Panc1 (cell line): ENCODE data around the gene CLDN5. TPM values are rescaled to one million over a fixed set of nuclear protein-coding genes. Genes with fewer than 3 reads are reported as not detected.
A peak's percentile ranks its signal among the peaks of the same experiment; 100 is the strongest.

Source experiments
- ATAC-seq: fragments of 200-7000 bp; cut with Tn5 transposase; 2 replicates; pipeline ENCODE4 v1.9.1; 2020; ENCODE audit warnings: mild to moderate bottlenecking, moderate library complexity
- BruUV-seq: library from RNA; stranded (reverse); fragments of 400-500 nt; replicated peaks from 2 replicates; lab custom pipeline; 2021; lab: Mats Ljungman, UMichigan
- CTCF ChIA-PET: fragments of 300-600 bp; sonication (Branson Sonifier 250); formaldehyde crosslinking; loops from one replicate; lab custom pipeline; 2022; ENCODE audit warnings: antibody characterized with exemption; lab: Charles Lee
- POLR2A ChIA-PET: fragments of 300-600 bp; sonication (Branson Sonifier 250); formaldehyde crosslinking; loops from one replicate; lab custom pipeline; 2022; ENCODE audit warnings: antibody characterized with exemption; lab: Charles Lee
- DNase-seq: peaks from one replicate; pipeline ENCODE4 v3.0.0-alpha.2; 2010; ENCODE audit warnings: low read depth, low spot score
- H3K27ac ChIP-seq: 2 replicates; pipeline ENCODE4 v1.5.1; 2011; ENCODE audit warnings: mild to moderate bottlenecking, low read length, inconsistent platforms
- H3K27me3 ChIP-seq: fragments of 200-500 bp; sonication (Bioruptor generic); 2 replicates; pipeline ENCODE4 v1.6.0; 2014; ENCODE audit warnings: low read length, inconsistent platforms; ENCODE audit not compliant: control insufficient read depth, insufficient read depth
- H3K36me3 ChIP-seq: fragments of 200-500 bp; sonication (Bioruptor generic); 2 replicates; pipeline ENCODE4 v1.5.1; 2014; ENCODE audit warnings: inconsistent platforms, mild to moderate bottlenecking, low read length, moderate library complexity; ENCODE audit not compliant: control insufficient read depth, insufficient read depth
- H3K4me1 ChIP-seq: 2 replicates; pipeline ENCODE4 v1.5.1; 2011; ENCODE audit warnings: inconsistent platforms, mild to moderate bottlenecking, low read length, moderate library complexity; ENCODE audit not compliant: control insufficient read depth, insufficient read depth
- H3K4me3 ChIP-seq, 2 experiments: 2 replicates each; pipeline ENCODE4 v1.5.1; 2011 to 2012; ENCODE audit warnings: low read depth in 2 of 2, low read length in 2 of 2, mild to moderate bottlenecking in 2 of 2, inconsistent platforms in 1 of 2, moderate library complexity in 1 of 2
- H3K9me3 ChIP-seq: fragments of 200-500 bp; sonication (Bioruptor generic); 2 replicates; pipeline ENCODE4 v1.5.1; 2014; ENCODE audit warnings: low read depth, mild to moderate bottlenecking, inconsistent platforms, low read length, moderate library complexity; ENCODE audit not compliant: control insufficient read depth, insufficient read depth
- POLR2AphosphoS5 ChIP-seq: IDR thresholded peaks from 2 replicates; pipeline ENCODE4 v1.6.1; 2012; ENCODE audit warnings: mild to moderate bottlenecking, low read depth, low read length, moderate library complexity
- SIN3A ChIP-seq: IDR thresholded peaks from 2 replicates; pipeline ENCODE4 v1.6.1; 2012; ENCODE audit warnings: low read depth, mild to moderate bottlenecking, low read length, moderate library complexity, borderline replicate concordance; ENCODE audit not compliant: insufficient read depth
- TCF7L2 ChIP-seq: IDR thresholded peaks from 2 replicates; pipeline ENCODE4 v1.6.1; 2011; ENCODE audit warnings: mild to moderate bottlenecking, low read depth, low read length, inconsistent platforms
- in situ Hi-C: cut with HindIII; loops from 2 replicates; pipeline ENCODE4 v1.10.0; 2016; ENCODE audit warnings: low sequenced_read_pairs, low pct_unique_long_range_greater_than_20kb
- intact Hi-C: fragments of 100-400 bp; cut with micrococcal nuclease; formaldehyde crosslinking; loops from one replicate; pipeline ENCODE4 v1.10.0; 2022; ENCODE audit not compliant: unreplicated experiment
- total RNA-seq: library from RNA; stranded (reverse); gene quantifications from one replicate; pipeline ENCODE4 v1.2.1, GENCODE V29; 2021; ENCODE audit not compliant: unreplicated experiment
- TF ChIP-seq, protein P1 (sequence below), 2 experiments: IDR thresholded peaks; 2 replicates each; pipeline ENCODE4 v1.6.1; 2011 to 2012; ENCODE audit warnings: low read depth in 2 of 2, control low read depth in 1 of 2, low read length in 1 of 2, mild to moderate bottlenecking in 1 of 2, moderate library complexity in 1 of 2; ENCODE audit not compliant: insufficient read depth in 1 of 2
- TF ChIP-seq, protein P2 (sequence below): fragments of 450-650 bp; IDR thresholded peaks from 2 replicates; pipeline ENCODE4 v1.5.1; 2017; ENCODE audit warnings: mild to moderate bottlenecking

CLDN5 gene
- total RNA-seq, 1 experiment from 2014 or later, result 0.18 TPM

DNA sequence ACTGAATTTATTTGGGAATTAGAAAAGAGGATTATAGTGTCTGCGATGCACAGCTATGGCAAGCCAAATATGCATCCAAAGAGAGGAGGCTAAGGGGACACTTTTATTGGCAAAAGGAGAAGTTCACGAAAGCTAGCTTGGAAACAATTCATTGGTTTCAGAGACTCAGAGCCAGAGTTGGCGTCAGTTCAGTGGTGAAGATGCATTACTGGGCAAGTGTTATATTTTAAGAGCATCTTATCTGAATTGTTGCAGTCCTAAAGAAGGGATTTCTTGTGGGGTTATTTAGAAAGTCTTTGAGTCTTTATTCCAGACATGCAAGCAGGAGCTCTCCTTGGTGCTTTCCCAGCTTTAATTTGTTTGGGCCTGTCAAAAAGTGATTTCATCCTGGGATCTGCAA is 15.0 kb downstream of the CLDN5 start:
- TF ChIP-seq, protein P1, sequence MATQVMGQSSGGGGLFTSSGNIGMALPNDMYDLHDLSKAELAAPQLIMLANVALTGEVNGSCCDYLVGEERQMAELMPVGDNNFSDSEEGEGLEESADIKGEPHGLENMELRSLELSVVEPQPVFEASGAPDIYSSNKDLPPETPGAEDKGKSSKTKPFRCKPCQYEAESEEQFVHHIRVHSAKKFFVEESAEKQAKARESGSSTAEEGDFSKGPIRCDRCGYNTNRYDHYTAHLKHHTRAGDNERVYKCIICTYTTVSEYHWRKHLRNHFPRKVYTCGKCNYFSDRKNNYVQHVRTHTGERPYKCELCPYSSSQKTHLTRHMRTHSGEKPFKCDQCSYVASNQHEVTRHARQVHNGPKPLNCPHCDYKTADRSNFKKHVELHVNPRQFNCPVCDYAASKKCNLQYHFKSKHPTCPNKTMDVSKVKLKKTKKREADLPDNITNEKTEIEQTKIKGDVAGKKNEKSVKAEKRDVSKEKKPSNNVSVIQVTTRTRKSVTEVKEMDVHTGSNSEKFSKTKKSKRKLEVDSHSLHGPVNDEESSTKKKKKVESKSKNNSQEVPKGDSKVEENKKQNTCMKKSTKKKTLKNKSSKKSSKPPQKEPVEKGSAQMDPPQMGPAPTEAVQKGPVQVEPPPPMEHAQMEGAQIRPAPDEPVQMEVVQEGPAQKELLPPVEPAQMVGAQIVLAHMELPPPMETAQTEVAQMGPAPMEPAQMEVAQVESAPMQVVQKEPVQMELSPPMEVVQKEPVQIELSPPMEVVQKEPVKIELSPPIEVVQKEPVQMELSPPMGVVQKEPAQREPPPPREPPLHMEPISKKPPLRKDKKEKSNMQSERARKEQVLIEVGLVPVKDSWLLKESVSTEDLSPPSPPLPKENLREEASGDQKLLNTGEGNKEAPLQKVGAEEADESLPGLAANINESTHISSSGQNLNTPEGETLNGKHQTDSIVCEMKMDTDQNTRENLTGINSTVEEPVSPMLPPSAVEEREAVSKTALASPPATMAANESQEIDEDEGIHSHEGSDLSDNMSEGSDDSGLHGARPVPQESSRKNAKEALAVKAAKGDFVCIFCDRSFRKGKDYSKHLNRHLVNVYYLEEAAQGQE (IDR thresholded peaks at IDR 0.05; ENCODE audit: insufficient read depth in 1 of 2, low read depth in 2 of 2, low read length in 1 of 2), result 0 out of 4 replicates have a peak, but pooled peaks of 1 of the 2 experiments have one; percentile 20
- TF ChIP-seq, protein P2, sequence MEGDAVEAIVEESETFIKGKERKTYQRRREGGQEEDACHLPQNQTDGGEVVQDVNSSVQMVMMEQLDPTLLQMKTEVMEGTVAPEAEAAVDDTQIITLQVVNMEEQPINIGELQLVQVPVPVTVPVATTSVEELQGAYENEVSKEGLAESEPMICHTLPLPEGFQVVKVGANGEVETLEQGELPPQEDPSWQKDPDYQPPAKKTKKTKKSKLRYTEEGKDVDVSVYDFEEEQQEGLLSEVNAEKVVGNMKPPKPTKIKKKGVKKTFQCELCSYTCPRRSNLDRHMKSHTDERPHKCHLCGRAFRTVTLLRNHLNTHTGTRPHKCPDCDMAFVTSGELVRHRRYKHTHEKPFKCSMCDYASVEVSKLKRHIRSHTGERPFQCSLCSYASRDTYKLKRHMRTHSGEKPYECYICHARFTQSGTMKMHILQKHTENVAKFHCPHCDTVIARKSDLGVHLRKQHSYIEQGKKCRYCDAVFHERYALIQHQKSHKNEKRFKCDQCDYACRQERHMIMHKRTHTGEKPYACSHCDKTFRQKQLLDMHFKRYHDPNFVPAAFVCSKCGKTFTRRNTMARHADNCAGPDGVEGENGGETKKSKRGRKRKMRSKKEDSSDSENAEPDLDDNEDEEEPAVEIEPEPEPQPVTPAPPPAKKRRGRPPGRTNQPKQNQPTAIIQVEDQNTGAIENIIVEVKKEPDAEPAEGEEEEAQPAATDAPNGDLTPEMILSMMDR, result no peak
- POLR2A ChIA-PET, result no interaction called here
- H3K9me3 ChIP-seq, result no peaks in the 10 kb centered on the region
- no peak overlapping the region for H3K4me3 ChIP-seq
- no peak for ATAC-seq
- no TSS peak for BruUV-seq
- in situ Hi-C loops (no loop called here), intact Hi-C loops (no loop called here)
- no peaks in the 10 kb centered on the region for H3K4me1 ChIP-seq
- no peaks in the 10 kb centered on the region; the same call in 1 of the 2 replicates for H3K36me3 ChIP-seq
- H3K27me3 ChIP-seq, result no peaks in the 10 kb centered on the region
- no peak overlapping the region for H3K27ac ChIP-seq
- CTCF ChIA-PET, result no interaction called here
- no peak for DNase-seq

DNA sequence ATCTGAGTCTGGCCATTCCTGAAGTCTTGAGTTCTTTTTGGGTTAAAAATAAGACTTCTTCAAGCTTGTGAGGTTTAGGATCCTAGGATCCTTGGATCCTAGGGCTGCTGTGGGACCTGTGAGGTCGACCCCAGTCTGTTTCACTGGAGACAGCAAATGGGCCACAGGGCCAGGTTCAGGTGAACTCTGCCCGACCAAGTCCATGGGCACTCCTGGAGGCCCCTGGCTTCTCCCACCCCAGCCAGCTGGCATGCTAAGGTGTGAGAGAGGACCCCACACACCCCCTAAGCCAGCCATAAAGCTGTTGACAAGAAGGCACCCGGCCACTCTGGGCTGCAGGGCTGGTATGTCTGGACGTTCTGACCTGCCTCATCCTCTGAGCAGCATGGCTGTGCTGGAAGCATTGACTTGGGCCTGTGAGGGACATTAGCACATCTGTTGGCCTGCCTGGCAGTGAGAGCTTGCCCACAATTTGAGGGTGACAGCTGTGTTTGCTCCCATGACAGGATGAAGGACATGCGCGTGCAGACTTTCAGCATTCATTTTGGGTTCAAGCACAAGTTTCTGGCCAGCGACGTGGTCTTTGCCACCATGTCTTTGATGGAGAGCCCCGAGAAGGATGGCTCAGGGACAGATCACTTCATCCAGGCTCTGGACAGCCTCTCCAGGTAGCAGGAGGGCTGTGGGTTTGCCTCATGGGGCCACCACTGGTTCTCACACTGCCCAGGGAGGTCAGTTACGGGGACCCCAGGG is 16.0 kb downstream of the CLDN5 start:
- in situ Hi-C loops (no loop called here), intact Hi-C loops (no loop called here)
- ATAC-seq (no peak), DNase-seq (no peak)
- H3K36me3 ChIP-seq, result no peaks in the 10 kb centered on the region; the same call in 1 of the 2 replicates
- H3K9me3 ChIP-seq, result no peaks in the 10 kb centered on the region
- no peaks in the 10 kb centered on the region for H3K27me3 ChIP-seq
- ChIA-PET CTCF (no interaction called here), POLR2A (no interaction called here)
- H3K4me1 ChIP-seq, result no peaks in the 10 kb centered on the region
- no peak overlapping the region for H3K27ac ChIP-seq
- TF ChIP-seq, protein P2, result no peak
- no peak for TF ChIP-seq POLR2AphosphoS5
- TF ChIP-seq, protein P1 (IDR thresholded peaks at IDR 0.05; ENCODE audit: insufficient read depth in 1 of 2, low read depth in 2 of 2, low read length in 1 of 2), result no peak
- TF ChIP-seq SIN3A, result no peak
- TF ChIP-seq TCF7L2, result no peak
- no peak overlapping the region for H3K4me3 ChIP-seq
- BruUV-seq, result no TSS peak
